Stimulated activated CD4-positive, alpha-beta T cell treated with anti-CD3 and anti-CD28 coated beads, Interleukin-15, amount 100 ng/mL, for 1 hour (primary cell): ENCODE results near the gene CEBPG.

ENCODE experiments used
- DNase-seq, 2 donors: peaks; one replicate each; pipeline ENCODE4 v3.0.0-alpha.2; 2020; ENCODE audit warnings: low read depth in 1 of 2, low spot score in 1 of 2

CEBPG gene

DNA sequence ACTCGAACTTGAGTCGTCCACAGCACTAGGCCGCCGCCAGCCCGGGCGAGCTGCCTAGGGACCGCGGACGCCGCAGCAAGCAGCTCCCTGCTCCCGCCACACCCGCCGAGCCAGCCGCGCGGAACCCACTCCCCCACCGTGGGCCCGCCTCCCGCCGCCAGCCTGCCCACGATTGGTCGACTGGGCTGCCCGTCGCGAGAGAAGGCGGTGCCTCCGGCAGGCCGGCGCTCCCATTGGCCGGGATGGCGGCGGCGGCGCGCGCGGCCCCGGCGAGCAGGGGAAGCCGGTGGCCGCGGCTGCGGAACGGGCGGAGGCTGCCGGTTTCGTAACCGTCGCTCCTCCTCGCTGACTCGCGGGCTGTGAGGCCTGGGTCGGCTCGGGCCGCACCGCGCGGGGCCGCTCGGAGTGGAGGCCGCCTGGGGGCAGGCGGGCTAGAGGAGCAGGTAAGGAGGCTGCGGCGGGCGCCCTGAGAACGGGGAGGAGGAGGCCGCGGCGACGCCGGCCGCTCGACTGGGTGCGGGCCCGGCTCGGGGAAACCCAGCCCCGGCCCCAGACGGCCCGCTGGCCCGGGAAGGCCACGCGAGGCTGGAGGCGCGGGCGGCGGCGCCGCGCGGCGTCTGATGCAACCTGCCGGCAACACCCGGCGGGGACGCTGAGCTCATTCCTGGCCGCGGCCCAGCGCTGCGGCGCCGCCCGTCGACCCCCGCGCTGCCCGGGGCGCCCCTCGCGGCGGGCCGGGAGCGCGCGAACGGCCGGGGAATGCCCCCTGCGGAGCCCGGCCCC, at the start of gene CEBPG:
Gene CEBPG, plus strand, starts transcription at position 257 of the 783 bp plus-strand sequence. CDS start 5,531 bp downstream, outside the sequence.
- DNase-seq = peak; percentile 93 to 95

DNA sequence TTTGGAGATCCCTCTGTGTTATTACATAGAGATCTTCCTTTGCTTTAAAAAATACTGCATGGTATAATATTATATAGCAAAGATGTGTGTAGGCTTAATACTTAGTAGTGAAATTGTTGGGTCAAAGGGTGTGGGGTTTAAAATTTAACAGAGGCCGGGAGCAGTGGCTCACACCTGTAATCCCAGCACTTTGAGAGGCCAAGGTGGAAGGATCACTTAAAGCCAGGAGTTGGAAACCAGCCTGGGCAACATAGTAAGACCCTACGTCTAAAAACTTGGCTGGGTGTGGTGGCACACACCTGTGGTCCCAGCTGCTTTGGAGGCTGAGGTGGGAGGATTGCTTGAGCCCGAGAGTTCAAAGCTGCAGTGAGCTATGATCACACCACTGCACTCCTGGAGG, 48.9 kb upstream of the CEBPG start:
- no peak for DNase-seq

DNA sequence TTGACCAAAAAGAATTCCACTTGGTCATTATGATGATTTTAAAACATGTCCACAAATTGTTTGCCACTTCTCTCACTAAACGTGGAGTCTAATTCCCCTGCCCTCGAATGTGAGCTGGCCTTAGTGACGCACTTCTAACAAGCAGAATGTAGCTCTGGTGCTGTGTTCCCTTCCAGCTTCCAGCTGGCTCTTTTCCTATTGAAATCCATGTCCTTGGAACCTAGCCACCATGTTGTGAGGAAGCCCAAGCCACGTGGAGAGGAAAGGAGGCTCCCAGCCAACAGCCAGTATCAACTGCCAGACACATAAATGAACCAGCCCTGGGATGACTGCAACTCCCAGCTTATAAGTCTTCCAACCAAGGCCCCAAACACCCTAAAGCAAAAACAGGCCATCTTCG, 47.6 kb upstream of the CEBPG start:
- no peak for DNase-seq

DNA sequence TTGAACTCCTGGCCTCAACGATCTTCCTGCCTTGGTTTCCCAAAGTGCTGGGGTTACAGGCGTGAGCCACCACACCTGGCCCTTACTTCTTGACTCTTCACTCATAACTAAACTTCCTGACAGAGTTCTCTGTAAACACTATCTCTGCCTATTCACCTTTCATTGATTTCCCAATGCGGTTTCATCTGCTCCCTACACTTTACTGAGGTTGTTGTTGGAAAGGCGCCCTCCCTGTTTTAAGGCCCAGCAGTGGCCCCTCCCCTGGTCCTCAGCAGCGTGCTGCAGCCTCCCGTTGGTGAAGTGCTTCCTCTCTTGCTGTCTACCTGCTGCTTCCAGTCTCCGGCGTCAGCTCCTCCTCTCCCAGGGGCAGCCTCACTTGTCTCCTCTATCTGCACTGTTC, 44.4 kb upstream of the CEBPG start:
- no peak for DNase-seq

DNA sequence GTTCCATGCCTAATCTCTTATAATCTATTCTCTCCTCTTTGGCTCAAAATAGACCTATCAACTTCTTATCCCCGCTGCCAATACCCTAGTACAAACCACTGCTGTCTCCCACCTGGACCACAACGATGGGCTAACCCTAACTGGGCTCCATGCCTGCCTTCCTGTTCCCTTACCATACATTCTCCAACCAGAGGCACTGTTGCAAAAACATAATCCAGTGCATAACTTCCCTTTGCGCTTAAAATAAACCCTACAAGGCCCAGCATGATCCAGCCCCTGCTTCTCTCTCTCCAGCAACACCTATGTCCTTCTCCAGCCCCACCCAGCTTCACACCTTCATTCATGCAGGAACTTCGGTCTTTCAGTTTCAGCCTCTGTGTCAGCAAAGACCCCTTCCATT, 43.8 kb upstream of the CEBPG start:
- DNase-seq = no peak

DNA sequence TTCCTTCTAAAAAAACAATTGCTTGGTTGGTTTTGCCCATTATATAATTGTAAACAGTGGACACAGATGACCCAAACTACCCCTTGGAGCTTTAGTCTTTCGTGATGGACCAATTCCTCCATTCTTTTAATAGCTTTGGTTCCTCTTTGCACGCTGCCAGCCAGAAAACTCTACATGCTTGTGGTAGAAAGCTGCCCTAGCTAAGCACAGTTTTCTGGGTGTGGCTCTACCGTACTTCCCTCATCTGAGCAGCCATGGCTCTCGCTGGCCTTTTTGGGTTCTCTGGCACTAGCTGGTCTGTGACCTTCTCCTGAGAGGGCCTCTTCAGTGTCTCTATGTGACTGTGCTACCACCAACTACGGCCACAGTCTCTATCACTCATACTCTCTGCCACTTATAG, 41.3 kb upstream of the CEBPG start:
- DNase-seq = no peak

DNA sequence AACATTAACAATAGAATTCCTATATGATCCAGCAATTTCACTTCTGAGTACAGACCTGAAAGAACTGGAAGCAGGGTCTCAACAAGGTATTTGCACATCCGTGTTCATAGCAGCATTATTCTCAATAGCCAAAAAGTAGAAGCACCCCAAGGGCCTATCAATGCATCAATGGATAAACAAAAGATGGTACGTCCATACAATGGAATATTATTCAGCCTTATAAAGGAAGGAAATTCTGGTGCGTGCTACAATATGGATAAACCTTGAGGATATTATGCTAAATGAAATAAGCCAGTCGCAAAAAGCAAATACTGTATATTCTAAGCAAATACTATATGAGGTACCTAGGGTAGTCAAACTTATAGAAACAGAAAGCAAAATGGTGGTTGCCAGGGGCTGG, 40.4 kb upstream of the CEBPG start:
- no peak for DNase-seq

DNA sequence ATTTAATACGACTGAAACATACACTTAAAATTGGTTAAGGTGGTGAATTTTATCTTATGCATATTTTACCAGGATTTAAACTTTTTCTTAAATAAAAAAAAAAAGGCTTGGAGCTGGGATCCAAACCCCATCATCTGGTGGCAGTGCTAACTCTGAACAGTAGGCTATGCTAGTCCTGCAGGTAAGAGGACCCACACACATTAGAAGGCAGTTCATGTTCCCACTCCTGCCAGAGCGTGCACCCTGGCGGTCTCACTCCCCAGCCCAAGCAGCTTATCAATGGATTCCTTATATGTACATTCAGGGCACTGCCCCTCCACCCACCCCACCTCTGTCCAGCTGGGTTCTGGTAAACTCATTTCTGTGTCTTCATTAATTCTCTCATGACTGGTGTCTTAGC, 39.9 kb upstream of the CEBPG start:
- no peak for DNase-seq

DNA sequence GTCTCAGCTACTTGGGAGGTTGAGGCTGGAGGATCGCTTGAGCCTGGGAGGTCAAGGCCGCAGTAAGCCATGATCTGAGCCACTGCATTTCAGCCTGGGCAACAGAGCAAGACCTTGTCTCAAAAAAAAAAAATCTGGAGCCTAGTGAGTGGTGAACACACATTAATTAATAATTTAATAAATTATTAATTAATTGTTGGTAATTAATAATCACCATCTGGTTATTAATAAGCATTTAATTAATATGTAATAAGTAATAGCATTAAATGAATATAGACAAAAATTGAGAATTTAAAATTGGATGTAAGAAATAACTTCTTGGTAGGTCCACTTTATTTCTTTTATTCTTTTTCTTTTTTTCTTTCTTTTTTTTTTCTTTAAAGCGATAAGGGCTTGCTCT, 39.2 kb upstream of the CEBPG start:
- DNase-seq = no peak

DNA sequence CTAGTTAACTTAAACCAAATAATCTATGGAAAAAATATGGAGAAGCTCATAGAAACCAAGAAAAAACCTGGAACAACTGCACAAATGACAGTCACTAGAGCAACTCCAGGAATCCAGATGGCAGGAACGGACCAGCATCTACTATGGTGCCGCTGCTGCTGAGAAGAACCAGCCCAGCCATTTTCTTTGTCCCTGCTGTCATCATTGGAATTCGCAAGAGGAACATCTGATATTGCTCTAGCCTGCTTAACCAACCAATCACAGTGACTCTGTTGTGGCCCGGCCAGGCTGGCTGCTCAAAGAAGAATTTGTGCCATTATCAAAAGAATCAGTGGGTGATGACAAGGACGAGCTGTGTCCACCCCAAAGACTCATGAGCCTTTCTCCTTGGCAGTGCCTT, 38.1 kb upstream of the CEBPG start:
- no peak for DNase-seq

DNA sequence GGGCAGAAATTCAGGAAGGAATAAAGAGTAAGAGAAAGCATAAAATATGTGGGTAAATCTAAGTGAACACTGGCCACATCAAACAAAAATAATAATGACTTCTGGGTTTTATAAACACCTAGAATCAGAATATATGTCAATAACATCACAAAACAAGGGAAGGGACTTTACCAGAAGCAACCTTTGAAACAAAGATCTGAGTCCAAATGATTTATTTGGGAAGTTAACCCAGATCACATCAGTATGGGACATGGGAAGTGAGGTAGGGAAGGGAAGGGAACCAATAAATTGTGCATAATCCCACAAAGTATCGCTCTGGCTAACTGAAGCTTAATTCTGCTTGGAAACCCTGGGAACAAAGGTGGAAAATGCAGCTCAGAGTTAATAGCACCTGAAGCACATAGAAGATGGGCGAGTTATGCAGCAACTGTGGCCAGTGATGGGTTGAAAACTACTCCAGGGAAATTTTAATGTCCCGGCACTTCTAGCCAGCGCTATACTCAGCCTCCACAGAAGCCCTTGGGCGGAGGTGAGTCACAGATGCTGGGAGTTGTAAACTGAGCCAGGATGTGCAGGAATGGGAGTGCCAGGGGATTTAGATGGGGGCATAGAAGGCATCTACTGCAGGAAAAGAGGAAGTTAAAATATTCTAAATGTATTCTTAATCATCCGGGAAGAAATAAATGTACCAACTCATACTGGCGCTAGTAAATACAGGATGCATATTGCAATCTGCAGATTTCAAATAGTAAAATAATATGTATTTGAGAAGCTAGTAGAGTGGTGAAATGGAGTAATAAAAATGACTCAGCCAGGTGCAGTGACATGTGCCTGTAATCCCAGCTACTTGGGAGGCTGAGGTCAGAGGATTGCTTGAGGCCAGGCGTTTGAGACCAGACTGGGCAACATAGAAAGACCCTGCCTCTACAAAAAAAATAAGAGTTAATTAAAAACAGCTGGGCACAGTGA, 34.2 kb upstream of the CEBPG start:
- DNase-seq = no peak

DNA sequence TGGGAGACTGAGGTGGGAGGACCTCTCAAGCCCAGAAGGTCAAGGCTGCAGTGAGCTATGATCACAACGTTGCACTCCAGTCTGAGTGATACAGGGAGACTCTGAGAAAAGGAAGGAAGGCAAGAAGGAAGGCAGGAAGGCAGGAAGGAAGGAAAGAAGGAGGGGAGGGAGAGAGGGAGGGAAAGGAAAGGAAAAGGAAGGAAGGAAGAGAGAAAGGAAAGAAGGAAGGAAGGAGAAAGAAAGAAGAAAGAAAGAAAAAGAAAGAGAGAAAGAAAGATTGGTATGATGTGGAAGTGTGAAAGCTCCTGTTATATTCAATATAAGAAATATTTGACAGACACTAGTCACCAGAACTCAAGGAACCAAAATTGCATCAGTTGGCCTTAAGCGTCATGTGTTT, 32.5 kb upstream of the CEBPG start:
- no peak for DNase-seq

DNA sequence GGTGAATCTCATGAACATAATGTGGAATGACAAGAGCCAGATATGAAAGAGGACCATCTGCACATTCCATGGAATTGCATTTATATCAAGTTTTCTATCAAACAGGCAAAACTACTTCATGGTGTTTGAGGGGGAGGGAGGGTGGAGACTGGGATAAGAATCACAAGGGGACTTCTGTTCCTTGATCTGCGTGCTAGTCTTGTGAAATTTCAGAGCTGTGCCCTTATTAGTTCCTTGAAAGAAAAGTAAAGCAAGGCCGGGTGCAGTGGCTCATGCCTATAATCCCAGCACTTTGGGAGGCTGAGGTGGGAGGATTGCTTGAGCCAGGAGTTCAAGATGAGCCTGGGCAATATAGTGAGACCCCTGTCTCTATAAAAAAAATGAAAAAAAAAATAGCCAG, 30.2 kb upstream of the CEBPG start:
- no peak for DNase-seq

DNA sequence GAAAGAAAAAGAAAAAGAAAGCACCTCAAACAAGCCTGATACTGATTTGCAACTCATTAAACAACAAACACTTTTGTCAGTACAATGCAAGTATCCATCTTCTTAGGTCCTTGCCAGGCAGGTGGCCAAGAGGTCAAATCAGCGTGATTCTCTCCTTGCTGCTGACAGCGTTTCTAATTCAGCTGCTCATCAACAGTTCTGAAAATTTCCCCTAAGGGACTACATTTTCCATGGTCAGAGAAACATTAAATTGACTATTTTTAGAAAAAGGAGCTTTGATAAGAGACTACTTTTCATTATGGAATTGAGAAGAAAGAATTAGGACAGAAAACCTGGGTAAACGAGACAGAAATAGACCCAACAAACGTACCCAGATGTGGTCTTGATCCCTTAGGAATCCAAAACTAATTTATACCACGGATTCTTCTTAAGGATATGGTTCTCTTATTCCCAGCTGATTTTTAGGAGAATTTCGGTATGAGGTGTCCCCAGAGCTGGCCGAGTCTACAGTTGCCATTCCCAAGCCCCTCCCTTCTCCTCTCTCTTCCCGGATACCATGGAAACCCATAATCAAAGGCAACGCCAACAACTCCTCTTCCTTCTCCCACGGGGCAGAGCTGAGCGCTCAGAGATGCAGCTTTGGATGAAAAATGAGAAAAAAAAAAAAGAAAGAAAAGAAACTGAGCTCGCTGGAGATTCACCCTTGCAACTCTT, 29.5 kb upstream of the CEBPG start:
- no peak for DNase-seq

DNA sequence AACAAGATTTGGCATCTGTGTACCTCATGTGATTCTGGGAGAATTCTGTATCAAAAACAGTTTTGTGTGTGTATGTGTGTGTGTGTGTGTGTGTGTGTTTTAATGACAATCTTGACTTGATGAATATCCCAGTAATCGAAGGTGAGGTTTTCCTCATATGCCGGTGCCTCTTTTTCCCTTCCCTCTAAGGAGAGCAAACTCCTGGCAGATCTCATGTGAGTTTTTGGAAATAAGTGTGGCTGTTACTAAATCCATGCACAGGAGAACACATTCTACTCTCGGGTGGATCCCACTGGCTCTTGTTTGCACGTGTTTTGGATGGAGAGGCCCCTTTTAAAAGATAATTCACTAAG, 29.0 kb upstream of the CEBPG start:
- no peak for DNase-seq

DNA sequence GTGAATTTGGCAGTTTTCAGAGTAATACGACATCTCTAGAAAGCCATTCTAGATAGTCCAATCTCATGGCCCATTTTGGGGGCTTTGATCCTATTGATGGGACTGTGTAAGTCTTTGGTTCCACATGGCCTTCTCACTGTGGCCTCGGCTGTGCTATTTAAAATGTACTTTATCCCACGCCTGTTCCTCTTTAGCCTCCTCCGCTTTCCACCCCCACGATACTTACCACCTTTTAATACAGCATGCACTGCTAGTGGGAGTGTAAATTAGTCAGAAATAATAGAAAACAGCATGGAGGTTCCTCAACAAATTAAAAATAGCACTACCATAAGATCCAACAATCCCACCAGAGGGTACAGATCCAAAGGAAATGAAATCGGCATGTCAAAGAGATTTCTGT, 28.3 kb upstream of the CEBPG start:
- no peak for DNase-seq

DNA sequence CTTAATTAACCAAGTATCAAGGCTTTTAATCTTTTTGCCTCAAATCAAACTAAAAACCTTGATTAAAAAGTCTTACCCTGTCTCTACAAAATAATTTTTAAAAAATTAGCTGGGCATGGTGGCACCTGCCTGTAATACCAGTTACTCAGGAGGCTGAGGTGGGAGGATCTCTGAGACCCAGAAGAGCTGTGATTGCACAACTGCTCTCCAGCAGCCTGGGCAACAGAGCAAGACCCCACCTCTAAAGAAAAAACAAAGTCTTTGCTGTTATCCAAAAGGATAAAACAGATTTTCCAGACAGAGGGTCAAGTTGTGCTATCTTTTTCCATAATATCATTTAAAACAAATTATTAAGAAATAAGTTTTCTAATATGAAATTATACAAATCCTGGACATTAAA, 26.8 kb upstream of the CEBPG start:
- DNase-seq = no peak

DNA sequence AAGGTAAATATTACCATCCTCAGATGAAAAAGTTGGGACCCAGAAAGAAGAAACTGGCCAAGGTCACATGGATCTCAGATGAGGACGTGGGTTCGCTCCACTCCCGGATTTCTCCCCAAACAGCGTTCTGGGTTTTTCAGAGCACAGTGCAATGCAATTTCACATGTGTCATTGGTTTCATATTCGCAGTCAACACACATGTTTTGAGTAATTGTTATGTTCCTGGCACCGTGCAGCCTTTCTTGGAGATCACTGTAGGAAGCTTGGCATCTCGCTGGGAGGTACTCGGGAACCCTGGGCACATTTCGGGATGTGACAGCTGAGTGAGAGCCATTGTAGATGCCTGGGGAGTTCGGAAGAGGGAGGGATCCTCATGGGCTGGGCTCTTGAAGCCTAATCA, 26.2 kb upstream of the CEBPG start:
- DNase-seq = no peak

DNA sequence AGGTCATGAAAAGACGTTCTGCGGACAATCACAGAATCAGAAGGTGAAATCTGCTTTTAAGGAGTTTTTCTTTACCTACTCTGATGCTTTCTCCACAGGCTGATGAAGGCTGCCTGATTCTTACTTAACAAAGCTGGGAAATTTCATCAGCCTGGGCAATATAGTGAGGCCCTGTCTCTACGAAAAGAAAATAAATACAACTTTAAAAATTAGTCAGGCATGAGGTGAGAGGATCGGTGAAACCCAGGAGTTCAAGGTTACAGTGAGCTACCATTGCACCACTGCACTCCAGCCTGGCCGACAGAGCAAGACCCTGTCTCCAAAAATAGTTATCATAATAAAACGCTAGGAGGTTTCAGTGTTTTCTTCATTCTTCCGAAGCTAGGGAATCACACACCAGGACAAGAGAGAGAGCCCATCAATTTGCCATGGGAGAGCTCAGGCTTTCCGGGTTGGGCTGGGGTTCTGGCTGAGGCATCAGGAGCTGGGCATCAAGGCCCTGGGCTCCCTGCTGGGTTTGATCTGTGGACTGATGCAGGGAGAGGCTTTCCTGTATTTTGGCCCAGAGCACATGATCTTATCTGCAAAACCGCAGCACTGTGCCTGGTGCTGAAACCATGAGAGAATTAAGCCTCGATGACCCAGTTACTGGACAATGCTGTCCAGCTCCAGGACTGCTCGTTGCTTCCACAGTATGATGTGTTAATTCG, 25.1 kb upstream of the CEBPG start:
- no peak for DNase-seq

DNA sequence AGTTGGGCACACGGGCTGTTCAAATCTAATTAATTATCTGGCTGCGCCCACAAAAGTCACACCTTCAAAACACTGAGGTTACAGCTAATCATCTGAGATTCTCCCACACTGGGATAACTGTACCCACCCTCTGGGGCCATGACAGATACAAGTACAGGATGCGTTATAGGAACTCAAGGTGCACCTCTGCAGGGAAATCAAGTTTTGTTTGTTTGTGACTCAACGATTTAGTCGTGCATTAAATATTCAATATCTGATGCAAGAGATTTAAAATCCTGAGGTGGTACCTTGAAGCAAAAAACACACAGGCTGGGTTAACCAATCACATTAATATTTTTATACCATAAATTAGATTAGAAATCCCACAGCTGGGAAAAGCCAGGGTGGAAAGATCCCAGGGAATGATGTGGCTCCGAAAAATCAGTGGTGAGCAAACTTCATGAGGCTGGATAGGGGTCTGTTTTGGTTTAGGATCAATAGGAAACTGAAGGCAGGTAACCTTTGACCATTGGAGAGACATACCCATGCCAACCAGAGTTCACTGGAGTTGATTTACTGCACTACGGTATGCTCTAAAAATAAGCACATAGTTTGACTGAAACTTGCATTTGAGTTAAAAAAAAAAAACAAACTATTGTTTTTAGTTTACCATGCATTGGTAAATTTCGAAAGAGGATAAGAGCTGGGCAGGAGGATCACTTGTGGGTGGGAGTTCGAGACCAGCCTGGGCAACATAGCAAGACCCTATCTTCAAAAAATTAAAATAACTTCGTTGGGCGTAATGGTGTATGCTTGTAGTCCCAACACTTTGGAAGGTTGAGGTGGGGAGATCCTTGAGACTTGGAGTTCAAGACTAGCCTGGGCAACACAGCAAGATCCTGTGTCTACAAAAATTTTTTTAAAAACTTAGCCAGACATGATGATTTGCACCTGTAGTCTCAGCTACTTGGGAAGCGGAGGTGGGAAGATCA, 23.9 kb upstream of the CEBPG start:
- no peak for DNase-seq
